Measurements from ENCODE around the gene FAM20C.

The FAM20C gene

DNA sequence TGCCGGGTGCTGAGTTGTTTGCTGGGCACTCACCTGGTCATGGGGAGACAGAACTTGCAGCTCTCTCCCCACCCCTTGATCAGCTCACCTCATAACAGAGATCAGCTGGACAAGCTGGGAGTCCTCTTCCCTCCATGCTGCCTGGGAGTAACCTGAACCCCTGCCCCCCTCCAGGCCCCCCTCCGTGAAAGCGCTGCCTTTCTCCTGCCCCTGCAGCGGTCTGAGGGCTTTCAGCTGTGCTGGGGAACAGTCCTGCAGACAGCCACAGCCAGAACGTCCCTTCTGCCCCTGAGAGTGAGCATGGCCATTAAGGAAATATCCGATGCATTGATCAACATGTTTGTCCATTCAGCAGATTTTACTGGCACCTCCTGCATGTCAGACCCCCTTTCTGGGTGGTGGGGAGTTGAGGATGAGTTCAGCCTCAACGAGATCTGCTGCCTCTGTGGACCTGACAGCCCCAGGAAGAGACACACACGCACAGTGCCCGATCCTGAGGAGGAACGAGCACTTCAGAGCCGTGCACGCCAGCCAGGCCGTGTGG is 4.5 kb downstream of the FAM20C start:
- no peaks in the 10 kb centered on the region for H3K36me3 ChIP-seq
- no peaks in the 10 kb centered on the region for H3K9me3 ChIP-seq
- DNase-seq, result no peak
- TF ChIP-seq, protein P1, sequence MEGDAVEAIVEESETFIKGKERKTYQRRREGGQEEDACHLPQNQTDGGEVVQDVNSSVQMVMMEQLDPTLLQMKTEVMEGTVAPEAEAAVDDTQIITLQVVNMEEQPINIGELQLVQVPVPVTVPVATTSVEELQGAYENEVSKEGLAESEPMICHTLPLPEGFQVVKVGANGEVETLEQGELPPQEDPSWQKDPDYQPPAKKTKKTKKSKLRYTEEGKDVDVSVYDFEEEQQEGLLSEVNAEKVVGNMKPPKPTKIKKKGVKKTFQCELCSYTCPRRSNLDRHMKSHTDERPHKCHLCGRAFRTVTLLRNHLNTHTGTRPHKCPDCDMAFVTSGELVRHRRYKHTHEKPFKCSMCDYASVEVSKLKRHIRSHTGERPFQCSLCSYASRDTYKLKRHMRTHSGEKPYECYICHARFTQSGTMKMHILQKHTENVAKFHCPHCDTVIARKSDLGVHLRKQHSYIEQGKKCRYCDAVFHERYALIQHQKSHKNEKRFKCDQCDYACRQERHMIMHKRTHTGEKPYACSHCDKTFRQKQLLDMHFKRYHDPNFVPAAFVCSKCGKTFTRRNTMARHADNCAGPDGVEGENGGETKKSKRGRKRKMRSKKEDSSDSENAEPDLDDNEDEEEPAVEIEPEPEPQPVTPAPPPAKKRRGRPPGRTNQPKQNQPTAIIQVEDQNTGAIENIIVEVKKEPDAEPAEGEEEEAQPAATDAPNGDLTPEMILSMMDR (IDR thresholded peaks at IDR 0.05; ENCODE audit: low read depth, low read length), result no peak
- H3K4me1 ChIP-seq, result no peaks in the 10 kb centered on the region
- H3K27me3 ChIP-seq, result peaks cover 32% of the 10 kb centered on the region
- no peak overlapping the region for H3K4me3 ChIP-seq (ENCODE audit: low read depth, low read length)

DNA sequence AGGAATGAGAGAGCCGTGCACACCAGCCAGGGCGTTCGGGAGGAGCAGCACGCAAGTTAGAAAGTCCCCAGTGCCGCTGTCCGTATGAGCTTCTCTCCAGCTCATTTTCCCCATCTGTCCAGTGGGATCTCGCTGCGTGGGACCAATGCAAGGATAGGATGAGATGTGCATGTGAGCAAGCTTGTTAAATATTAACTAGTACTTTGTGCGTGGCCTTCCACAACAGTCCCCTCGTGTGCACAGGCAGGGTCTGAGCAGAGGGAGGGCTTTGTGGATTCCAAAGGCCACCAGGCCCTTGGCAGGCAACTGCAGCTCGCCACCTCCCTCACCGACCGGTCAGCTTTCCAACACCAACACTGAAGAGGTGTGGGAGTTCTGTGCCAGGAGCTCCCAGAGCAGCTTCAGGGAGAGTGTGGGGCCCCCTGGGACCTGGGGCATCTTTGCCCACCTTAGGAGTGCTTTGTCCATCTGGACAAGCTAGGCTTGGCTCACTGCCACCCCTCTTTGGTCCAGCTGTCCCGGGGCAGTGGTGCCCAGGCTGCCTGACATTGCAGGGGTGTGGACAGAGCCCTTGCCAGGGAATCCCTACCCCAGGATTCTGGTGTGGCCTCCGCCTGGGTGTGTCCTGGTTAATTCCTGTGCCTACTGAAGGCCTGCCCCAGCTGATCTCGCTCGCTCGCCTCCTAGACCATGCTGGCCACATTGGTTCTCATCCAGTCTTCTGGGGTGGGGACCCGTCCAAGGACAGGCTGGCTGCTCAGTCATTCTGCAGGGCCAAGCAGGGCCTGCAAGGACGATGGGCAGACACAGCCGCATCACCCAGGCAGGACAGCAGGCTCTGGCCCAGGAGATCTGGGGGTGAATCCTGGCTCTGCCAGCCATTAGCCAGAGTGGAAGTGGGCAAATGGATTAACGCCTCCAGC is 5.3 kb downstream of the FAM20C start:
- TF ChIP-seq, protein P1 (IDR thresholded peaks at IDR 0.05; ENCODE audit: low read depth, low read length), result no peak
- H3K27me3 ChIP-seq, result peaks cover 26% of the 10 kb centered on the region
- no peak overlapping the region for H3K4me3 ChIP-seq (ENCODE audit: low read depth, low read length)
- no peaks in the 10 kb centered on the region for H3K36me3 ChIP-seq
- no peaks in the 10 kb centered on the region for H3K9me3 ChIP-seq
- DNase-seq, result no peak
- no peaks in the 10 kb centered on the region for H3K4me1 ChIP-seq

DNA sequence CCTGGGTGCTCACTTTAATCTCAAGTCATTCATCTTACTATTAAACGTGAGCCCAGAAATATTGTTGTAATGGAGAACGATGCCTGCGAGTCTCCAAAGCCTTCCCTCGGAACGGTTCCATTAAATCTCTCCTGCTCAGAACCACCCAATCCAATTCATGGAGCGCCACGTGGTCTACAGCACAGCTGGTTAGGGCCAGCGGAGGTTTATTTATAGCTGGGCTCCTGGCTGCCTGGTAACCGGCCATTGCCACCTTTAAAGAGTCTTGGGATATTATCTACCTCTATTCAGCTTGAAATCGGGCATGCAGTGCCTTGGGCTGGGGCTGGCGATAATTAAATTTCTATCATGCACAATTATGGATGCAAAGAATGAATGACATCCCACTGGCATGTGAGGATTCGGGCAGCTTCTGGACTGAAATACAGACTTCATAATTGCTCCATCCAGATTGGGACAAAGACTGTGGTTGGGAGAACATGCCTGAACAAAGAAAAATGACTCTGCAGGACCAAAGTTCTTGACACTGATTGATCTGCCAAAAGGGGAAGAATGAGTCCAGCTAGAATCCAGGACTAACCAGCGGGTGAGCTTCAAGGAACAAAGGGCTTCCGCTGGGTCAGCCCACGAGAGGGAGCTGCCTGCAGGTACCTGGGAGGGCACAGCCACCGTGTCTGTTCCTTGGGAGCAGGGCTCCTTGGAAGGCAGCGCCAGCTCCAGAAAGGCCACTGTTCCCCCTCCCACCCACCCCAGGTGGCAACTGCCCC is 7.3 kb downstream of the FAM20C start:
- Histone ChIP-seq H3K27me3 (peaks cover 6% of the 10 kb centered on the region), H3K4me3 (ENCODE audit: low read depth, low read length) (no peak overlapping the region), H3K36me3 (no peaks in the 10 kb centered on the region), H3K4me1 (no peaks in the 10 kb centered on the region), H3K9me3 (no peaks in the 10 kb centered on the region; the same call in 1 of the 2 replicates)
- no peak for DNase-seq
- TF ChIP-seq, protein P1 (IDR thresholded peaks at IDR 0.05; ENCODE audit: low read depth, low read length), result no peak

DNA sequence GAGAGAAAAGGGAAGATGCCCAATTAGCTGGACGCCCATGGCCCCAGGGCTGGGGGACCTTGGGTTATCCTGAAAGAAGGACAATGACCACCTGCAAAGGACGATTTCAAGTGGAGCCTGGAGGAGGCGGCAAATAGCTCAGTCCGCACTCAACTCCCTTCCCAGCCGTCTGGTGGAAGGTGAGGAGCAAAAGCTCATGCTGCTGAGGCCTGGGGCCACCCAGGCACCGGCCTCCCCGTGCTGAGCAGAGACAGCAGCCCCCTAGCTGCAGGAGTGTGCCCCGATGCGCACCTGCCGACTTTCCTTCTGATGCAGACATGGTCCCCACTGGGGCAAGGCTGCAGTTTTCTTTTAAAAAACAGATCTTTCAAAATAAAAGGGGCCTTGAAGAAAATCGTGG is 7.9 kb downstream of the FAM20C start:
- Histone ChIP-seq H3K36me3 (no peaks in the 10 kb centered on the region), H3K27me3 (no peaks in the 10 kb centered on the region; the same call in 1 of the 2 replicates), H3K9me3 (no peaks in the 10 kb centered on the region; the same call in 1 of the 2 replicates), H3K4me1 (no peaks in the 10 kb centered on the region), H3K4me3 (ENCODE audit: low read depth, low read length) (no peak overlapping the region)
- TF ChIP-seq, protein P1 (IDR thresholded peaks at IDR 0.05; ENCODE audit: low read depth, low read length), result no peak
- no peak for DNase-seq

DNA sequence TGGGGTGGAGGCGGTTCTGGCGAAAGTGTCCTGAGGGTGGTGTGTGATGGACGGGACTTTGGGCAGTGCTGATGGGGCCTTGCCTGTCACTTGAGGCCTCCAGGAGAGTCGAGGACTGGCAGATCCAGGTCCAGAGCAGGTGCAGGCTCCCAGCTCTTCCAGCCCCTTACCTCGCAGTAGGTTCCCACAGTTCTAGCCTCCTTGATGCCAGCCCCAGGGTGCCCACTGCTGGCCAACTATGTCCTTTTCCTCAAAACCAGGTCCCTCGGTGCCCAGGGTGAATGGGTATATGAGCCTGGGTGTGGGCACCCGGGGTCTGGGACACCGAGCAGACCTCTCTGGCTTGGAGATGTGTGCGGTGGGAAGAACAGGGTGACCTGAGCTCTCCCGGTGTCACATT is 8.3 kb downstream of the FAM20C start:
- Histone ChIP-seq H3K4me1 (no peaks in the 10 kb centered on the region), H3K4me3 (ENCODE audit: low read depth, low read length) (no peak overlapping the region), H3K9me3 (no peaks in the 10 kb centered on the region; the same call in 1 of the 2 replicates), H3K27me3 (no peaks in the 10 kb centered on the region; the same call in 1 of the 2 replicates), H3K36me3 (no peaks in the 10 kb centered on the region)
- TF ChIP-seq, protein P1 (IDR thresholded peaks at IDR 0.05; ENCODE audit: low read depth, low read length), result no peak
- no peak for DNase-seq
